Prostate gland (tissue), 2 donors: ENCODE results near the gene ZFR. TPM values are rescaled to one million over a fixed set of nuclear protein-coding genes. Genes with fewer than 3 reads are reported as not detected.
"Not testable (repeated sequence)": the region's sequence is repeated elsewhere in the genome, so short reads cannot be mapped to it uniquely, and the experiment has no call there.

ENCODE experiments used
- DNase-seq: peaks from one replicate; pipeline ENCODE4 v3.0.0-alpha.2; 2019; ENCODE audit warnings: low spot score
- H3K27ac ChIP-seq, 2 donors: fragments of 200-600 bp; sonication (generic); 2 replicates each; pipeline ENCODE4 v1.5.1; 2017 to 2019
- H3K27me3 ChIP-seq: fragments of 200-600 bp; sonication (generic); replicated peaks from 2 replicates; pipeline ENCODE4 v1.5.1; 2019; ENCODE audit not compliant: insufficient read depth
- H3K36me3 ChIP-seq, 2 donors: fragments of 200-600 bp; sonication (generic); 1 replicate in 1 of 2; 2 replicates in 1 of 2; pipeline versions ENCODE4 v1.5.1 to v1.8.1; 2017 to 2019
- H3K4me1 ChIP-seq: fragments of 200-600 bp; sonication (generic); replicated peaks from 2 replicates; pipeline ENCODE4 v1.5.1; 2019
- H3K4me3 ChIP-seq, 2 donors: fragments of 200-600 bp; sonication (generic); 2 replicates each; pipeline ENCODE4 v1.5.1; 2017 to 2019
- H3K9me3 ChIP-seq: fragments of 200-600 bp; sonication (generic); 2 replicates; pipeline ENCODE4 v1.5.1; 2017
- POLR2A ChIP-seq: fragments of 450-650 bp; IDR thresholded peaks from one replicate; pipeline ENCODE4 v1.6.1; 2016; ENCODE audit warnings: antibody characterized with exemption, mild to moderate bottlenecking
- POLR2AphosphoS5 ChIP-seq: sonication (generic); formaldehyde crosslinking; IDR thresholded peaks from one replicate; pipeline ENCODE4 v1.6.1; 2017; ENCODE audit warnings: antibody characterized with exemption
- WGBS: methylation state at CpG from one replicate; pipeline ENCODE4 v1.1.5; 2018; 5-methylcytosine and 5-hydroxymethylcytosine counted together
- intact Hi-C: fragments of 100-400 bp; cut with DNase I; formaldehyde crosslinking; loops from one replicate; pipeline ENCODE4 v1.14.2; 2022
- total RNA-seq, 2 donors: library from RNA; depleted of rRNA; stranded (reverse); fragments of >200 nt; gene quantifications; one replicate each; pipeline ENCODE4 v1.1.0, GENCODE V29; 2016
- TF ChIP-seq, protein P1 (sequence below), 4 experiments: fragments of 200-600 bp in 2 of 4; fragments of 450-650 bp in 2 of 4; sonication (generic) in 2 of 4; IDR thresholded peaks; 1 replicate in 3 of 4; 2 replicates in 1 of 4; pipeline ENCODE4 v1.5.1; 2016 to 2019; ENCODE audit warnings: antibody characterized with exemption in 4 of 4, mild to moderate bottlenecking in 2 of 4, moderate library complexity in 2 of 4

ZFR gene
- total RNA-seq, 2 donors from 2014 or later = 69.0 to 73.7 TPM

DNA sequence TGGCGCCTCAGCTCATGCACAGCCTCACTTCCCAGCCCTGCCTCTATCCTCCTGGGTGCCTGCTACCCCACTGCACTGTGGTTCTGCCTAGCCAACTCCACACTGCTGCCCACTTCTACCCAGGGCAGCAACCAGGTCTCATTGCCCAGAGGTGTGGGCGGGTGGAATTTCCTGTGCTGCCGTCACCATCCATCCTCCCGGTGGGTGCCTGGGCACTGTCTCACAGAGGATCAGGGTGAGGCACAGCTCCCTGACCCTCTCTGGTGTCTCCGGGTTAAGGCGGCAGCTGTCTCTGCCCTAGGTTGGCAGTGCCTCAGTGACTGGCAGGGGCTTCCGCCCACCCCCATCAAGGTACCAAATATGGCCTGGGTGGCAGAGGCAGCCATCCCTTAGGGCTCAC, 127.5 kb downstream of the ZFR start:
- no peak overlapping the region for H3K4me3 ChIP-seq
- WGBS = 78% methylated on average over 7 of the region's 7 CpGs
- H3K27ac ChIP-seq = no peak overlapping the region
- no peaks in the 10 kb centered on the region for H3K27me3 ChIP-seq
- TF ChIP-seq POLR2AphosphoS5 = no peak
- TF ChIP-seq, protein P1, sequence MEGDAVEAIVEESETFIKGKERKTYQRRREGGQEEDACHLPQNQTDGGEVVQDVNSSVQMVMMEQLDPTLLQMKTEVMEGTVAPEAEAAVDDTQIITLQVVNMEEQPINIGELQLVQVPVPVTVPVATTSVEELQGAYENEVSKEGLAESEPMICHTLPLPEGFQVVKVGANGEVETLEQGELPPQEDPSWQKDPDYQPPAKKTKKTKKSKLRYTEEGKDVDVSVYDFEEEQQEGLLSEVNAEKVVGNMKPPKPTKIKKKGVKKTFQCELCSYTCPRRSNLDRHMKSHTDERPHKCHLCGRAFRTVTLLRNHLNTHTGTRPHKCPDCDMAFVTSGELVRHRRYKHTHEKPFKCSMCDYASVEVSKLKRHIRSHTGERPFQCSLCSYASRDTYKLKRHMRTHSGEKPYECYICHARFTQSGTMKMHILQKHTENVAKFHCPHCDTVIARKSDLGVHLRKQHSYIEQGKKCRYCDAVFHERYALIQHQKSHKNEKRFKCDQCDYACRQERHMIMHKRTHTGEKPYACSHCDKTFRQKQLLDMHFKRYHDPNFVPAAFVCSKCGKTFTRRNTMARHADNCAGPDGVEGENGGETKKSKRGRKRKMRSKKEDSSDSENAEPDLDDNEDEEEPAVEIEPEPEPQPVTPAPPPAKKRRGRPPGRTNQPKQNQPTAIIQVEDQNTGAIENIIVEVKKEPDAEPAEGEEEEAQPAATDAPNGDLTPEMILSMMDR (IDR thresholded peaks at IDR 0.05) = no peak
- intact Hi-C loops = loop anchor here (10.0 kb wide), 1 partner anchor 222 kb away; no protein-coding TSS in a partner anchor
- H3K9me3 ChIP-seq = no peaks in the 10 kb centered on the region
- H3K4me1 ChIP-seq = no peaks in the 10 kb centered on the region
- no peak for DNase-seq
- no peaks in the 10 kb centered on the region for H3K36me3 ChIP-seq

DNA sequence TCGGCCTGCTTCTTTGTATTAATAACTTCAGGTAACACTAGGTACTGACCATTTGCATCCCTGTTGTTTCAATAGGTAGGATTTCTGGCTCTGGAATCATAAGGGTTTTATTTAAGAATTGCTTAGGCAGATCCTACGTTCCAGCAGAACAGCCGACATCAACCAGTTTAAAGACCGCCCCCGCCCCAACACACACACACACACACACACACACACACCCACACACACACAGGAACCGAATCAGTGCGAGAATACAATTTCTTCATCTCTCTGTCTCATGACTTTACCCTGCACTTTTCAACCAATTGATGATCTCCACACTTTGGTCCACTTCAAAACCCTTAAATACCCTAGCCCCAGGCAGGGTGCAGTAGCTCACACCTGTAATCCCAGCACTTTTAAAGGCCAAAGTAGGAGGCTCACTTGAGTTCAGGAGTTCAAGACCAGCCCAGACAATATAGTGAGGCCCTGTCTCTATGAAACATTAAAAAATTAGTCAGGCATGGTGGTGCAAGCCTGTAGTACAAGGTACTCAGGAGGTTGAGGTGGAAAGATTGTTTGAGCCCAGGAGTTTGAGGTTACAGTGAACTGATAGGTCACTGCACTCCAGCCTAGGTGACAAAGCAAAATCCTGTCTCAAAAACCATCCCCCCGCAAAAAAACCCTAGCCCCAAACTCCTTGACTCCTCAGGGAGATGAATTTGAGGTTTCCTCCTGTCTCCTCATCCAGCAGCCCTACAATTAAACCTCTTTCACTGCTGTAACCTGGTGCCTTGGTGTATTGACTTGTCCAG, 129.1 kb downstream of the ZFR start:
- no peaks in the 10 kb centered on the region for H3K36me3 ChIP-seq
- no peak overlapping the region for H3K4me3 ChIP-seq
- no peaks in the 10 kb centered on the region for H3K4me1 ChIP-seq
- no peak overlapping the region for H3K27ac ChIP-seq
- 79% methylated on average over 8 of the region's 8 CpGs for WGBS
- DNase-seq = no peak
- H3K9me3 ChIP-seq = no peaks in the 10 kb centered on the region
- intact Hi-C loops = loop anchor here (10.0 kb wide), 1 partner anchor 221 kb away; no protein-coding TSS in a partner anchor
- TF ChIP-seq POLR2A = no peak
- TF ChIP-seq POLR2AphosphoS5 = no peak
- no peaks in the 10 kb centered on the region for H3K27me3 ChIP-seq

DNA sequence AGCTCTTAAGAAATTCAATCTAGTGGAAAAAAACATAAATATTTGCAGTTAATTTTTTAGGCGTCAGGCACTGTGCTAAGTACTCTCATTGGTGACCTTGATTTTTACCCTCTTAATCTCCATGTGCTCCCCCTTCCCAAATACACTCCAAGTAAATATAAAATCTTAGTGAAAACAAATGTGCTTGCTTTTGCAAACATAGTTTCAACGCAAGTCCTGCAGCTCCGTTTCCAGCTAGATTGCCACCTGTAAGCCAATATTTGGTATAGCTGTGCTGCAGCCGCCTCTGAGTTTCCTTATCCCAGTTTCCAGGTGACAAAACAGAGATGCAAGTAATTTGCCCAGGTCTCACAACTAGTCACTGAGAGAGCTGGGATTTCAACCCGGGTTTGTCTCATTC, 129.9 kb downstream of the ZFR start:
- H3K27ac ChIP-seq = peak overlapping the region; percentile 88 to 99
- DNase-seq = no peak
- H3K4me3 ChIP-seq = no peak overlapping the region
- TF ChIP-seq POLR2A = no peak
- no peak for TF ChIP-seq POLR2AphosphoS5
- TF ChIP-seq, protein P1 (IDR thresholded peaks at IDR 0.05) = no peak
- 73% methylated on average over 5 of the region's 5 CpGs for WGBS
- intact Hi-C loops = loop anchor here (5.0 to 10.0 kb wide), 3 partner anchors 82 to 220 kb away; partner anchors contain the start of gene GOLPH3
- H3K27me3 ChIP-seq = no peaks in the 10 kb centered on the region
- H3K36me3 ChIP-seq = no peaks in the 10 kb centered on the region
- no peaks in the 10 kb centered on the region for H3K4me1 ChIP-seq
- H3K9me3 ChIP-seq = no peaks in the 10 kb centered on the region

DNA sequence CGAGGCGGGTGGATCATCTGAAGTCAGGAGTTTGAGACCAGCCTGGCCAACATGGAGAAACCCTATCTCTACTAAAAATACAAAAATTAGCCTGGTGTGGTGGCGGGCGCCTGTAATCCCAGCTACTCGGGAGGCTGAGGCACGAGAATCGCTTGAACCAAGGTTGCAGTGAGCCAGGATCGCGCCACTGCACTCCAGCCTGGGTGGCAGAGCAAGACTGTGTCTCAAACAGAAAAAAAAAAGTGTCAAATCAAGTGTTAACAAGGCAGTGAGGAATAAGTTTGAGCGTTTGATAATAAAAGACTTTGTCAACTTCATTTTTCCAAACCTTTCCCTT, 130.4 kb downstream of the ZFR start:
- not testable (repeated sequence) for H3K4me1 ChIP-seq, H3K9me3 ChIP-seq, H3K4me3 ChIP-seq, H3K27me3 ChIP-seq, DNase-seq, H3K36me3 ChIP-seq
- WGBS = 84% methylated on average over 10 of the region's 10 CpGs
- intact Hi-C loops = loop anchor here (5.0 to 10.0 kb wide), 3 partner anchors 82 to 219 kb away; partner anchors contain the start of gene GOLPH3
- peak overlapping the region; percentile 88 to 99 for H3K27ac ChIP-seq

DNA sequence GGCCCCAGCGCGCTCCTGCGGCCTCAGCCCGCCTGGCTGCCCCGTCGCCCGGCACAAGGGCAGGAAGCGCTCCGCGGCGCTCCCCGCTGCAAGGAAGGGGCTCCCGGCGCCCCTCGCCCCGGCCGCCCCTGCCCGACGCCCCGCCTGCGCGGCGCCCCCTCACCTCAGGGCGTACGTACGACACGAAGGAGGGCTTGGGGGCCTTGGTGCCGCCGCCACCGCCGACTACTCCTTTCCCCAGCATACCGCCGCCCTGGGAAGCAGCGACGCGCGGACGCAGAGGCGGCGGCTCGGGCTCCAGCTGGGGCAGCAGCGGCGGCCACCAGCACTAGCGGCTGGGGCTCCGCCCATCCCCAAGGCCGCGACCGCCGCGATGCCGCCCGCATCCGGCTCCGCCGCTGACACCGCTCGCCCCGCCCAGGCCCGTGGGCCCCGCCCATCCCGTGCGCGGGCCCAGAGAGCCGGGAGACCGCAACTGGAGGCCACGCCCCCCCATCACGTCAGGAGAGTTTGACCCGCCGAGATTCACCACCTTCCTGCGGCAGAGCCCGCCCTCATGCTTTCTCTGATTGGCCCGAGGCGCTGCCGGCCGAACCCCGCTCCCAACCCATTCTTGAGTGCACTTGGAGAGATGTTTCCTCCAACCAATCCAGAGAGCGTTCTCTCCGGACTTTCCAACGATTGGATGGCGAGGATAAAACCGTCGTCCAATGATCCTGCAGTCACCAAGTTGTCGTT, 131.8 kb downstream of the ZFR start, which contains the start of gene MTMR12:
Gene MTMR12 (minus strand): TSS at position 345 of the 738 bp plus-strand sequence. CDS start 101 bp downstream, at position 244.
- TF ChIP-seq, protein P1 (IDR thresholded peaks at IDR 0.05) = no peak
- peak; percentile 94 for TF ChIP-seq POLR2A
- peak; percentile 97 for TF ChIP-seq POLR2AphosphoS5
- under 1% methylated on average over 53 of the region's 83 CpGs for whole genome bisulfite sequencing

More for the DNA sequence above, 131.8 kb downstream of the ZFR start, which contains the start of gene MTMR12:
- peak within 1 kb of the TSS; percentile 98 to 99 for H3K27ac ChIP-seq
- no peaks in the 10 kb centered on the region for H3K4me1 ChIP-seq
- intact Hi-C loops = loop anchor here (5.0 to 10.0 kb wide), 3 partner anchors 80 to 218 kb away; partner anchors contain the start of gene GOLPH3
- no peaks in the 10 kb centered on the region for H3K27me3 ChIP-seq
- peak within 1 kb of the TSS; percentile 96 to 98 for H3K4me3 ChIP-seq
- DNase-seq = peak; percentile 100
- H3K9me3 ChIP-seq = no peaks in the 10 kb centered on the region
- no peaks in the 10 kb centered on the region for H3K36me3 ChIP-seq
